Measurements from ENCODE around the gene ARRB1.
"Not testable (repeated sequence)": the region's sequence is repeated elsewhere in the genome, so short reads cannot be mapped to it uniquely, and the experiment has no call there.

The ARRB1 gene

GRCh38 chr11:75319035-75319877 lies 32.2 kb downstream of the ARRB1 start:
- DNase-seq, result no peak

DNA sequence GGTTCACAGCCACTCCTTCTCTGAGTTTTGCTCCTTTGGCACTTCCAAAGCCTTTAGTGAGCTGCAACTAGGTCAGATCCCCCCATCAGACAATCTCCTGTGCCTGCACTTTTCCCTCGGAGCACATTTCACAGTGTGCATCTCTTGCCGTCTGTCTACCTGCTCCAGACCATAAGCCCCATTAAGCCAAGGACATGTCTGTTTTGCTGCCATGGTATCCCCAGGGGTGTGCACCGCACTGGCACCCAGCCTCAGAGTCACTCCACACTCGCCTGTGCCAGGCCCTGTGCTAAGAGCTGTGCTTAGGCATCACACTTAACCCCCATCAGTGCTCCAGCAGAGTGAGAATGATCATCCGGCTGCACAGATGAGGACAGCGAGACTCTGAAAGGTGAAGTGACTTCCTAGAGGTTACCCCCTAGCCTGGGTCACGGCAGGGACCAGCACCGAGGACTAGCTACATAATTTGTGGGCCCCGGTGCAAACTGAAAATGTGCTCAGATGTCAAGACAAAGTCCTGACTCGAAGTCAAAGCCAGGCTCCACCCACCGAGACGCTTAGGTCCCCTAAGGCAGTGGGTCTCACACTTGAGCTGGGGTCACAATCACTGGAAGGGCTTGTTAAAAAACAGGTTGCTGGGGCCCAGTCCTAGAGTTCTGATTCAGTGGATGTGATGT lies 33.9 kb downstream of the ARRB1 start:
- DNase-seq, result no peak

DNA sequence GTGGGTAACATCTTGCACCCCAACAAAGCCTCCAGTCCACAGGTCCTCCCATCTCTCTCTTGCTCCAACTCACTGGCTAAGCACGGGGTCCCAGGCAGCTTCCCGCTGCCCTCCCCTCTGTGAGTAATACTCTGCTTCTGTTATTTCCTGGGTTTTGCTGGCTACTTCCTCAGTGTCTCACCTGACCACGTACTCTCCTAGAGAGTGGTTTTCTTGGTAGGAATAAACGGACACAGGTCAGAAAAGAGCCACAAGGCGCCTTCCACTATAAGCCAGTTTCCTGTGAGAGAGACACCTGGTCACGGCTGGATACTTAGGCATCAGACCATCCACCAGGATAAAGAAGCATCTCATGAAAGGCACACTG lies 36.0 kb downstream of the ARRB1 start:
- DNase-seq, result no peak

DNA sequence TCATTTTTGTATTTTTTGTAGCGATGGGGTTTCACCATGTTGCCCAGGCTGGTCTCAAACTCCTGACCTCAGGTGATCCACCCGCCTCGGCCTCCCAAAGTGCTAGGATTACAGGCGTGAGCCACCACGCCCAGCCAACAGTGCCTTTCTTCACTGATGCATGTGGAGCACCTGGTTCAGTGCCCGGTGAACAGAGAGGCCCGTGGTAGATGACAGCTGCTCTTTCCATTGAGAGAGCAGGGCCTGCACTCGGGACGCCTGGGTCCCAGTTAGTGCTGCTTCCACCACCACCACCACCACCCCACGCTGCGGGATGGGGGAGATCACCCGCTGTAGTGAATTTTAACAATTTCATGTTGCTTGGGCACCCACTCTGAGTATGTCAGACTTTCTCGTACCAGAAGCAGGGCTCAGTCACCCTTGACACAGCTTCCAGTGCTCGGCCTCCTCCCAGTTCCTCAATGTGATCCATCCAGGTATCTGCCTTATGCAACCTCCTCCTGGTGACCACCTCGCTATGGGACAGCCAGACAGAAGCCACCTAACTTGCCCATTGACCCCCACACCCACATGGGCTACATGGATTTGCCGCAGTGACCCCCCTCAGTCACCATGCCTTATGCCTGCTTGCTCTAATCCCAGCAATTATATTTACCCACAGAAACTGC lies 36.6 kb downstream of the ARRB1 start:
- DNase-seq, result no peak

DNA sequence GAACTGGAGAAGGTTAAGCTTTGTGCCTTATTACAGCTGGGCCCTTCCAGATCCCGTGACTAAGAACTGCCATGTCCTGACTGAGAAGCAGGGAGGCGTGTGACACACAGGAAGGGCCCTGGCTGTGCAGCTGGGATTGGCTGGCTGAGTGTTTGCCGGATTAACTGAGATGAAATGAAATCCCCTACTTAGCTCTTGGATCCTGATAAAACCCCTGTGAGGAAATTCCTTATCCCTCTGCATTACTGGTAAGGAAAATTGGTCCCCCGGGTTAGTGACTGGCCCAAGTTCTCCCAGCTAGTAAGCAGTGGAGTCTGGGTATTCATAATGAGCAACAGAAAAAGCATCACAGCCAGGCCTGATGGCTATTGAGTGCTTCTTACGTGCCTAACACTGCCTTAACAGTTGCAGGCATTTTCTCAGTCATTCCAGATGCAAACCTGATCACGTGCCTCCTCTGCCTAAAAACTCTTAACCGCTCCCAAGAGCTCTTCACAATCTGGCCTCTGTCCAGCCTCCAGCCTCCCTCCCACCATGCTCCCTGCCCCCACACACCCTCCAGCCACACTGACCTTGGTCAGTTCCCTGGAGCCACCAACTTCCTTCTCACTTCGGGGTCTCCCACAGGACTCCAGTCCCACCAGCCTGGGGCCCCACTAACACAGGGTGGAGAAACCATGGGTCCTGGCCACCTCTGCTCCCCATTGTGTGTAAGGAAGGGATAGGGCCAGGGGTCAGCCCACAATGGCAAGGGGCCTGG lies 37.8 kb downstream of the ARRB1 start:
- DNase-seq, result no peak

- DNase-seq, result no peak
Observed at GRCh38 chr11:75312346-75312745, 39.1 kb downstream of the ARRB1 start.

GRCh38 chr11:75311858-75312288 lies 39.6 kb downstream of the ARRB1 start:
- no peak for DNase-seq

- DNase-seq, result no peak
Observed at GRCh38 chr11:75308986-75309385, 42.5 kb downstream of the ARRB1 start.

DNA sequence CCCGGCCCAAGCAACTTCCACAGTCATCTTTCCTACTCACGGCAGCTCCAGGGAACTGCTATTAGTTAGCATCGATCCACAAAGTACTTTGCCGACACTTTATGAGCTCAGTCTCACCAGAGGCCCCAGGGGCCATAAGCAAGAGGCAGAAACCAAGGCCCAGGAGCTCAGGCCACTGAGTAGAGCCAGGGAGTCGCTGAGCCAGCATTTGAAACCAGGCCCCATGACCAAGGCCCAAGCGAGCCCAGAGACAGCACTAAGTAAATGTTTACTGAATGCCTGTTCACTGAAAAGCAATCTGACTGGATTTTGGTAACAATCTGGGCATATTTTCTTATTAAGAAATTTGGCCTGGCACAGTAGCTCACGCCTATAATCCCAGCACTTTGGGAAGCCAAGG lies 43.3 kb downstream of the ARRB1 start:
- no peak for DNase-seq

DNA sequence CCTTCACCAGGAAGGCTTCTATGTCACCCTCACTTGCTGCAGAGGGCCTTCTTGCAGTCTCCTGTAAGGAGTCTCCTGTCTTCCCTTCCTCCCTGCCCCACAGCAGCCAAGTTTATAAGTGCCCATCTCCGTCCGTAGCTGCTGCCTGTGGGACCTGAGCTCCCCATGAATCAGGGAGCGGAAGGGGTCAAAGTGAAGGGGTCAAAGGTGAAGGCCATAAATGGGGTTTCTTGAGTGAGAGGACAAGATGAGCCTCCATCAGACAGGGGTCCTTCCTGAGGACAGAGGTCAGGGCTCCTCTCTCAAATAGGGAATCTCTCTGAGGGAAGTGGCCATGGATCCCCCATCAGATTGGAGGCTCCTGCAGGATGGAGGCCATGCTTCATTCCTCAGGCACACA lies 44.4 kb downstream of the ARRB1 start:
- DNase-seq, result no peak

DNA sequence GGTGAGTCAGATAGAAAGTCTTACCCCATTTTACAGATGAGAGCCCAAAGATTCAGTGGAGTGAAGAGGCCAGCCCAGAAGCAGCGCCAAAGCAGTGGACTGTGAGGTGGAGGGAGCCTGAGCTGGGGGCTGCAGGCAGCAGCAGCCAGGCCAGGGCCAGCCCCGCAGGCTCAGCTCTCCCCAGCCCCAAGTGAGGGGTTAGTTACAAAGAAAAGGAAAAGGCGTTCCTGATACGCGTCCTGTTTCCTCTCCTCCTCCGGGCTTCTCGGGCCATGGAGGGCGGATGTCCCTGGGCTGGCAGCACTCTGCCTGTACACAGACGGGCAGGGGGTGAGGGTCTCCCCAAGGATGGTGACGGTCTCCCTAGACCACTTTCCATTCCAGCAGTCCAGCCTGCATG lies 44.9 kb downstream of the ARRB1 start:
- DNase-seq, result no peak

DNA sequence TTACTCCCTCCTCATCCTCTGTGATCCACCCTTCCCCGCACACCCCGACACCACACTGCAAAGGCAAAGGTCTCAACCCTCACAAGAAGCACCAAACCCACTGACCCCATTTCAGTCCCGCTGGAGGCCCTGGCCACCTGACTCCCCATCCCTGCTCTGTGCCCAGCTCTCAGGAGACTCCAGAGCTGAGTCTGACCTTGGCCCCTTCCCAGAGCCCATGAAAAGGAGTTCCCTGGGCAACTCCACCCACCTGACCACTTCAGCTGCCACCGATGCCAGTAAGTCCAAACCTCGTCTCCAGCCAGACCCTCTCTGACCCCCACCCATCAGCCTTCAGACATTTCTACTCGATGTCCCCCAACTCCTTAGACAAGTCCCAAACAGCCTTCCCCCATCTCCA lies 45.5 kb downstream of the ARRB1 start:
- DNase-seq, result no peak

- no peak for DNase-seq
Observed at GRCh38 chr11:75305452-75305851, 46.0 kb downstream of the ARRB1 start.

GRCh38 chr11:75304941-75305340 lies 46.5 kb downstream of the ARRB1 start:
- not testable (repeated sequence) for DNase-seq

DNA sequence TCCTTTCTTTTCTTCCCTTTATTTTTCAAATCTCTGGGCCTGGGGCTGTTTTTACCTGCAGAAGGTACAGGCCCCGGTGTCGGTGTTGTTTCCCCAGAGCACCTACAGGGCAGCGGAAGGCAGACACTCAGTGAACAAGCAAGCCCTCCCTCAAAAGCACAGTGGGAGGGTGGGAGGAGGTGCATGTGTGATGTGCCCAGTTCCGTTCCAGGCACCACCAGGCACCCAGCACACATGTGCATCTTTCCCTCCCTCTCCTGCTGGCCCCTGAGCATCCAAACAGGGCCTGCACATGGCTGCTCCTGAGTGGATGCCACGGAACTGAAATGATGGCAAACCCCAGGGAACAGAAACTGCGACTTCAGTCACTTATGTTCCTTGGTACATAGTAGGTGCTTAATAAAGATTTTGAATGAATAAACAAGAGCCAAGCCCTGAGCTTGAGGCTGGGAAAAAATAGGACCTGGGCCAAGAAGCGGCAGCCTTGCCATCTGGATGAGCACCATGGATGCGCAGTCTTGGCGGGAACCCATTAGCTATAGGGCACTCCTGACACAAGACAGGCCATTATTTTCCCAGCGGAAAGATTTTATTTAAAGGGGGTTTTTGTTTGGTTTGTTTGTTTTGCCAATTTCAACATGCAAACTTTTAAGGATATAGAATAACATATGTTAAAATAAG lies 47.8 kb downstream of the ARRB1 start:
- DNase-seq, result no peak

- no peak for DNase-seq
Observed at GRCh38 chr11:75302371-75302770, 49.1 kb downstream of the ARRB1 start.

DNA sequence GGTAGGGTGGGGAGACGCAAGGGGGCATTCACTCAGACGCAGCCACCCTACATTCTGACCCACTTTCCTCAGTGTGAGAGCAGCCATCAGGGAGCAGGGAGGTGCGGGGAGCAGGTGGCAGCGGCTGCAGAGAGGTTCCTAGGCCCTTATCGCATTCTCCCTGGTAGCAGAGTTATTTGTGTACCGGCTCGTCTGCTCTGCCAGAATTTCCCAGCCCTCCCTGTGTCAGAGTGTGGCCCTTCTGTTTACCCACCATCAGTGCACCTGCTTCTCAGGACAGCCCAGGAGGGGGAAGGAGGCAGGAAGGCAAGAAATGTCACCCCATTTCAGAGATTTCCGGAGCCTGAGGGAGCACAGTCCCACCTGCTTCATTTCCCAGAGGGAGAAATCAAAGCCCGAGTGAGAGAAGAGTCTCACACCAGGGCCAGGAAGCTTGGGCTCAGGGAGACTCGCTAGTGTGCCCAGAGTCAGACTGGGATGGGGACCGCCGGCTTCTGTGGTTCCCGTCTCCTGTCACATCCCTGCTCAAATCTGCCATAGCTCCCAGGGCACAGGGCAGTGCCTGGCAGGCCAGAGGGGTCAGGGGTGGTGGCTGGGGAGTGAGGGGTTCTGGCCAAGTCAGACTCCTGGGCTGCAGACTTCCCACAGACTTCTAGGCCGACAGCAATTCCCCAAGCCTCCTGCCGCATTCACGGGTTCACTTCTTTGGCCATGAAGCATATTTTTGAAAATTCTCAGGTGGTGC lies 49.7 kb downstream of the ARRB1 start:
- DNase-seq, result no peak

- DNase-seq, result no peak
Observed at GRCh38 chr11:75301131-75301530, 50.3 kb downstream of the ARRB1 start.

GRCh38 chr11:75298976-75299260 lies 52.5 kb downstream of the ARRB1 start:
- DNase-seq, result no peak

- DNase-seq, result no peak
Observed at GRCh38 chr11:75298191-75298975, 53.1 kb downstream of the ARRB1 start.

GRCh38 chr11:75293903-75294302 lies 57.6 kb downstream of the ARRB1 start:
- DNase-seq, result no peak
